ENCODE data around the gene RXFP1. TPM values are rescaled to one million over a fixed set of nuclear protein-coding genes. Genes with fewer than 3 reads are reported as not detected.

The RXFP1 gene
- total RNA-seq, 1 experiment from 2014 or later: not detected

GRCh38 chr4:158572608-158573007 lies 50.9 kb downstream of the RXFP1 start:
- no peaks in the 10 kb centered on the region for H3K27me3 ChIP-seq (replicated peaks; ENCODE audit: insufficient read depth, low read depth, low read length, poor library complexity)
- no TSS peak for BruUV-seq (replicated peaks)
- H3K27ac ChIP-seq (ENCODE audit: low read depth, low read length, poor library complexity, severe bottlenecking): no peak overlapping the region
- H3K9me3 ChIP-seq (ENCODE audit: low read depth, low read length, poor library complexity, severe bottlenecking): no peaks in the 10 kb centered on the region
- no peaks in the 10 kb centered on the region for H3K36me3 ChIP-seq (ENCODE audit: insufficient read depth, low read length, poor library complexity, severe bottlenecking)
- ChIA-PET POLR2A (ENCODE audit: low non-redundant PET) (no interaction called here), CTCF (no interaction called here)
- H3K4me3 ChIP-seq (ENCODE audit: low read depth, low read length, poor library complexity, severe bottlenecking): no peak overlapping the region
- intact Hi-C loops (cut with micrococcal nuclease; ENCODE audit: unreplicated experiment): no loop called here
- DNase-seq (ENCODE audit: low spot score): no peak
- TF ChIP-seq EZH2 (IDR thresholded peaks at IDR 0.05; ENCODE audit: borderline replicate concordance, low read depth, low read length, poor library complexity, severe bottlenecking) (no peak), CTCF (conservative IDR thresholded peaks at IDR 0.05; ENCODE audit: low read depth, low read length) (no peak)
- H3K4me1 ChIP-seq (ENCODE audit: insufficient read depth, low read length, poor library complexity, severe bottlenecking): no peaks in the 10 kb centered on the region

GRCh38 chr4:158578476-158578875 lies 56.8 kb downstream of the RXFP1 start:
- no peak overlapping the region for H3K27ac ChIP-seq (ENCODE audit: low read depth, low read length, poor library complexity, severe bottlenecking)
- DNase-seq (ENCODE audit: low spot score): peak; percentile 35
- ChIA-PET CTCF (no interaction called here), POLR2A (ENCODE audit: low non-redundant PET) (no interaction called here)
- TF ChIP-seq CTCF (conservative IDR thresholded peaks at IDR 0.05; ENCODE audit: low read depth, low read length) (peak; percentile 49), EZH2 (IDR thresholded peaks at IDR 0.05; ENCODE audit: borderline replicate concordance, low read depth, low read length, poor library complexity, severe bottlenecking) (no peak)
- no peaks in the 10 kb centered on the region for H3K27me3 ChIP-seq (replicated peaks; ENCODE audit: insufficient read depth, low read depth, low read length, poor library complexity)
- H3K36me3 ChIP-seq (ENCODE audit: insufficient read depth, low read length, poor library complexity, severe bottlenecking): no peaks in the 10 kb centered on the region
- intact Hi-C loops (cut with micrococcal nuclease; ENCODE audit: unreplicated experiment): no loop called here
- H3K4me1 ChIP-seq (ENCODE audit: insufficient read depth, low read length, poor library complexity, severe bottlenecking): no peaks in the 10 kb centered on the region
- no peaks in the 10 kb centered on the region for H3K9me3 ChIP-seq (ENCODE audit: low read depth, low read length, poor library complexity, severe bottlenecking)
- no peak overlapping the region for H3K4me3 ChIP-seq (ENCODE audit: low read depth, low read length, poor library complexity, severe bottlenecking)
- BruUV-seq (replicated peaks): no TSS peak

- Histone ChIP-seq H3K27ac (ENCODE audit: low read depth, low read length, poor library complexity, severe bottlenecking) (no peak overlapping the region), H3K27me3 (replicated peaks; ENCODE audit: insufficient read depth, low read depth, low read length, poor library complexity) (no peaks in the 10 kb centered on the region), H3K9me3 (ENCODE audit: low read depth, low read length, poor library complexity, severe bottlenecking) (no peaks in the 10 kb centered on the region), H3K36me3 (ENCODE audit: insufficient read depth, low read length, poor library complexity, severe bottlenecking) (no peaks in the 10 kb centered on the region), H3K4me3 (ENCODE audit: low read depth, low read length, poor library complexity, severe bottlenecking) (no peak overlapping the region), H3K4me1 (ENCODE audit: insufficient read depth, low read length, poor library complexity, severe bottlenecking) (no peaks in the 10 kb centered on the region)
- intact Hi-C loops (cut with micrococcal nuclease; ENCODE audit: unreplicated experiment): no loop called here
- no peak for DNase-seq (ENCODE audit: low spot score)
- ChIA-PET CTCF (no interaction called here), POLR2A (ENCODE audit: low non-redundant PET) (no interaction called here)
- BruUV-seq (replicated peaks): no TSS peak
- TF ChIP-seq EZH2 (IDR thresholded peaks at IDR 0.05; ENCODE audit: borderline replicate concordance, low read depth, low read length, poor library complexity, severe bottlenecking): no peak
- TF ChIP-seq CTCF (conservative IDR thresholded peaks at IDR 0.05; ENCODE audit: low read depth, low read length): no peak
Measured at GRCh38 chr4:158580064-158580463, 58.4 kb downstream of the RXFP1 start.
